H1 (cell line): ENCODE measurements around the gene GATA1.

Experiments
- CEBPB ChIP-seq: IDR thresholded peaks from 2 replicates; pipeline ENCODE4 v1.6.1; 2012; ENCODE audit warnings: low read depth, low read length
- CTCF ChIP-seq, 3 experiments: IDR thresholded peaks; 1 replicate in 2 of 3; 2 replicates in 1 of 3; pipeline versions ENCODE4 v1.5.1 to v1.6.1; 2011; ENCODE audit warnings: low read length in 3 of 3, mild to moderate bottlenecking in 3 of 3, inconsistent platforms in 2 of 3, low read depth in 1 of 3, moderate library complexity in 1 of 3; ENCODE audit not compliant: insufficient read depth in 1 of 3; ENCODE audit errors: control extremely low read depth in 1 of 3
- EGR1 ChIP-seq: IDR thresholded peaks from 2 replicates; pipeline ENCODE4 v1.6.1; 2011; ENCODE audit warnings: low read depth, low read length, borderline replicate concordance
- EP300 ChIP-seq, 2 experiments: IDR thresholded peaks; 1 replicate in 1 of 2; 2 replicates in 1 of 2; pipeline ENCODE4 v1.6.1; 2011 to 2012; ENCODE audit warnings: low read depth in 2 of 2, low read length in 2 of 2, mild to moderate bottlenecking in 2 of 2, borderline replicate concordance in 1 of 2, inconsistent platforms in 1 of 2, moderate library complexity in 1 of 2
- RAD21 ChIP-seq, 2 experiments: IDR thresholded peaks in 1 of 2; conservative IDR thresholded peaks in 1 of 2; 2 replicates each; pipeline ENCODE4 v1.6.1; 2011; ENCODE audit warnings: low read depth in 2 of 2, low read length in 2 of 2, improper control_type of control experiment in 1 of 2, inconsistent platforms in 1 of 2, mild to moderate bottlenecking in 1 of 2, moderate library complexity in 1 of 2
- TAF7 ChIP-seq: optimal IDR thresholded peaks from 2 replicates; pipeline ENCODE3; 2011; ENCODE audit warnings: low read depth, mild to moderate bottlenecking, inconsistent platforms, low read length, moderate library complexity, borderline replicate concordance
- USF2 ChIP-seq: IDR thresholded peaks from 2 replicates; pipeline ENCODE4 v1.6.1; 2011; ENCODE audit warnings: low read length, improper control_type of control experiment
- ZNF274 ChIP-seq: IDR thresholded peaks from 2 replicates; pipeline ENCODE4 v1.7.0; 2012; ENCODE audit warnings: low read length, borderline replicate concordance; ENCODE audit errors: extremely low read depth

- TF ChIP-seq CEBPB (no peak), ZNF274 (no peak), CTCF (IDR thresholded peaks at IDR 0.05; ENCODE audit: control extremely low read depth in 1 of 3, insufficient read depth in 1 of 3, low read depth in 1 of 3, low read length in 3 of 3) (no peak), RAD21 (IDR thresholded peaks at IDR 0.05 in 1 of 2, conservative IDR thresholded peaks at IDR 0.05 in 1 of 2; ENCODE audit: low read depth in 2 of 2, low read length in 2 of 2) (no peak), USF2 (no peak), EGR1 (no peak), EP300 (IDR thresholded peaks at IDR 0.05; ENCODE audit: borderline replicate concordance in 1 of 2, low read depth in 2 of 2, low read length in 2 of 2) (no peak), TAF7 (no peak)
These were observed 29.8 kb downstream of the GATA1 start for GRCh38 chrX:48816014-48816810.
